ENCODE measurements around the gene HOXC6.

DNA sequence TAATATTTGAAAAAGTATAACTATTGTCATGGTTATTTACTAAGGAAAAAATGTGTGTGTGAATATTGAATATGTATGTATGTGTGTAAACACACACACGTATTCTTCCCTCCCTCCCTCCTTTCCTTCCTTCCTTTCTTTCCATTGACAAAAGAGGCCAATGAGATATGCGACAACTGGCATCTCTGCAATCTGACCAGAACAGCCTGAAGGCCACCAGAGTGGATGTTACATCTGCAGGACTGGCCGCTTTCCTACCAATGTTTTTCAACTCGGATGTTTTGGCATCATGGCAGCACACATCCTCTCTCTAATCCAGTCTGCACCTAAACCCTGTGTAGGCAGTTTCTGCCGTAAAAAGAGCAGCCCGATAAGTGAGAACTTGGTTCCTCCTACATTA, 46.1 kb downstream of the HOXC6 start:
- TF ChIP-seq ZNF302 (tag by site-specific recombination; IDR thresholded peaks at IDR 0.05; ENCODE audit: low read depth) (no peak), ZBTB1 (tag by site-specific recombination; IDR thresholded peaks at IDR 0.05) (no peak), KLF7 (tag by site-specific recombination; IDR thresholded peaks at IDR 0.05; ENCODE audit: borderline replicate concordance) (no peak), ZNF777 (tag by site-specific recombination; IDR thresholded peaks at IDR 0.05; ENCODE audit: borderline replicate concordance) (no peak), ZNF677 (tag by site-specific recombination; IDR thresholded peaks at IDR 0.05) (no peak), KLF16 (tag by site-specific recombination; IDR thresholded peaks at IDR 0.05) (no peak)
- TF ChIP-seq, protein P1, sequence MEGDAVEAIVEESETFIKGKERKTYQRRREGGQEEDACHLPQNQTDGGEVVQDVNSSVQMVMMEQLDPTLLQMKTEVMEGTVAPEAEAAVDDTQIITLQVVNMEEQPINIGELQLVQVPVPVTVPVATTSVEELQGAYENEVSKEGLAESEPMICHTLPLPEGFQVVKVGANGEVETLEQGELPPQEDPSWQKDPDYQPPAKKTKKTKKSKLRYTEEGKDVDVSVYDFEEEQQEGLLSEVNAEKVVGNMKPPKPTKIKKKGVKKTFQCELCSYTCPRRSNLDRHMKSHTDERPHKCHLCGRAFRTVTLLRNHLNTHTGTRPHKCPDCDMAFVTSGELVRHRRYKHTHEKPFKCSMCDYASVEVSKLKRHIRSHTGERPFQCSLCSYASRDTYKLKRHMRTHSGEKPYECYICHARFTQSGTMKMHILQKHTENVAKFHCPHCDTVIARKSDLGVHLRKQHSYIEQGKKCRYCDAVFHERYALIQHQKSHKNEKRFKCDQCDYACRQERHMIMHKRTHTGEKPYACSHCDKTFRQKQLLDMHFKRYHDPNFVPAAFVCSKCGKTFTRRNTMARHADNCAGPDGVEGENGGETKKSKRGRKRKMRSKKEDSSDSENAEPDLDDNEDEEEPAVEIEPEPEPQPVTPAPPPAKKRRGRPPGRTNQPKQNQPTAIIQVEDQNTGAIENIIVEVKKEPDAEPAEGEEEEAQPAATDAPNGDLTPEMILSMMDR (tag by site-specific recombination; IDR thresholded peaks at IDR 0.05): no peak
- TF ChIP-seq, protein P2, sequence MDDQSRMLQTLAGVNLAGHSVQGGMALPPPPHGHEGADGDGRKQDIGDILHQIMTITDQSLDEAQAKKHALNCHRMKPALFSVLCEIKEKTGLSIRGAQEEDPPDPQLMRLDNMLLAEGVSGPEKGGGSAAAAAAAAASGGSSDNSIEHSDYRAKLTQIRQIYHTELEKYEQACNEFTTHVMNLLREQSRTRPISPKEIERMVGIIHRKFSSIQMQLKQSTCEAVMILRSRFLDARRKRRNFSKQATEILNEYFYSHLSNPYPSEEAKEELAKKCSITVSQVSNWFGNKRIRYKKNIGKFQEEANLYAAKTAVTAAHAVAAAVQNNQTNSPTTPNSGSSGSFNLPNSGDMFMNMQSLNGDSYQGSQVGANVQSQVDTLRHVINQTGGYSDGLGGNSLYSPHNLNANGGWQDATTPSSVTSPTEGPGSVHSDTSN (CRISPR knock-in tag; IDR thresholded peaks at IDR 0.05): no peak
